ENCODE data around the gene AZI2.

AZI2 gene

GRCh38 chr3:28348629-28349468, at the start of gene AZI2, which contains the start of gene ZCWPW2:
AZI2 (minus strand) TSS chr3:28348824; CDS start chr3:28340617, 8,207 bp downstream.
ZCWPW2 (plus strand) TSS chr3:28348721; CDS start chr3:28413069, 64,348 bp downstream.
- H3K27ac Mint-ChIP-seq = peak within 1 kb of the TSS; percentile 98 to 99 (median 99)
- H3K9me3 Mint-ChIP-seq = peaks cover 21% of the 10 kb centered on the region
- no peaks in the 10 kb centered on the region for H3K27me3 Mint-ChIP-seq (ENCODE audit: low read depth)
- H3K36me3 Mint-ChIP-seq (ENCODE audit: low read depth) = peaks cover 19% of the 10 kb centered on the region
- peaks cover 45% of the 10 kb centered on the region for H3K4me1 Mint-ChIP-seq
- peak in 2 of 3 experiments; percentile 37 to 42 for TF ChIP-seq CTCF (IDR thresholded peaks at IDR 0.05; ENCODE audit: unreplicated experiment in 3 of 3)
- peak within 1 kb of the TSS; percentile 93 to 98 (median 94) for H3K4me3 Mint-ChIP-seq

- Mint-ChIP-seq H3K4me1 (no peaks in the 10 kb centered on the region), H3K36me3 (ENCODE audit: low read depth) (no peaks in the 10 kb centered on the region), H3K4me3 (no peak overlapping the region), H3K27me3 (ENCODE audit: low read depth) (no peaks in the 10 kb centered on the region), H3K9me3 (peaks cover 25% of the 10 kb centered on the region), H3K27ac (no peak overlapping the region)
- no peak for TF ChIP-seq CTCF (IDR thresholded peaks at IDR 0.05; ENCODE audit: unreplicated experiment in 3 of 3)
Observed at GRCh38 chr3:28388978-28389377, 40.4 kb upstream of the AZI2 start.

- H3K36me3 Mint-ChIP-seq (ENCODE audit: low read depth) = no peaks in the 10 kb centered on the region
- no peak overlapping the region for H3K4me3 Mint-ChIP-seq
- no peaks in the 10 kb centered on the region for H3K27me3 Mint-ChIP-seq (ENCODE audit: low read depth)
- H3K27ac Mint-ChIP-seq = no peak overlapping the region
- no peaks in the 10 kb centered on the region for H3K4me1 Mint-ChIP-seq
- TF ChIP-seq CTCF (IDR thresholded peaks at IDR 0.05; ENCODE audit: unreplicated experiment in 3 of 3) = no peak
- no peaks in the 10 kb centered on the region for H3K9me3 Mint-ChIP-seq
Observed at GRCh38 chr3:28386049-28386448, 37.4 kb upstream of the AZI2 start.

GRCh38 chr3:28376424-28376823, 27.8 kb upstream of the AZI2 start:
- peak overlapping the region in 1 of 3 experiments; percentile 60 for H3K4me3 Mint-ChIP-seq

GRCh38 chr3:28349469-28350000, 911 bp upstream of the AZI2 start:
- H3K9me3 Mint-ChIP-seq = peaks cover 25% of the 10 kb centered on the region
- H3K4me1 Mint-ChIP-seq = peaks cover 45% of the 10 kb centered on the region
- no peaks in the 10 kb centered on the region for H3K27me3 Mint-ChIP-seq (ENCODE audit: low read depth)
- peak in 1 of 3 experiments; percentile 13 for TF ChIP-seq CTCF (IDR thresholded peaks at IDR 0.05; ENCODE audit: unreplicated experiment in 3 of 3)
- H3K4me3 Mint-ChIP-seq = peak overlapping the region; percentile 93 to 98 (median 94)
- H3K27ac Mint-ChIP-seq = peak overlapping the region; percentile 98 to 99 (median 99)
- H3K36me3 Mint-ChIP-seq (ENCODE audit: low read depth) = peaks cover 23% of the 10 kb centered on the region

More at GRCh38 chr3:28376424-28376823, 27.8 kb upstream of the AZI2 start:
- peak overlapping the region in 1 of 3 experiments; percentile 79 for H3K27ac Mint-ChIP-seq
- H3K4me1 Mint-ChIP-seq = peaks cover 4% of the 10 kb centered on the region
- peaks cover 12% of the 10 kb centered on the region for H3K9me3 Mint-ChIP-seq
- no peaks in the 10 kb centered on the region for H3K36me3 Mint-ChIP-seq (ENCODE audit: low read depth)
- H3K27me3 Mint-ChIP-seq (ENCODE audit: low read depth) = no peaks in the 10 kb centered on the region
- TF ChIP-seq CTCF (IDR thresholded peaks at IDR 0.05; ENCODE audit: unreplicated experiment in 3 of 3) = no peak

Measured in nephron (organoid).